Measurements from ENCODE around the gene CLCN2. TPM values are rescaled to one million over a fixed set of nuclear protein-coding genes. Genes with fewer than 3 reads are reported as not detected.

CLCN2 gene
- total and polyA plus RNA-seq, 2 of the 4 experiments (the other 2 are of a cell fraction) = 2.9 to 5.8 TPM

- TF ChIP-seq MAZ (IDR thresholded peaks at IDR 0.05; ENCODE audit: borderline replicate concordance, low read depth, low read length) = no peak
- TF ChIP-seq ELK1 (IDR thresholded peaks at IDR 0.05; ENCODE audit: borderline replicate concordance, low read depth, low read length) = no peak
Observed at GRCh38 chr3:184308744-184309143, 52.7 kb downstream of the CLCN2 start (continued).

- Histone ChIP-seq H3K56ac (ENCODE audit: extremely low read depth, insufficient read depth, low read length) (no peak overlapping the region), H3K9me1 (ENCODE audit: insufficient read depth, low read length) (no peaks in the 10 kb centered on the region; the same call in 1 of the 2 replicates), H4K91ac (ENCODE audit: insufficient read depth, low read depth, low read length) (no peak overlapping the region), H3K9ac (ENCODE audit: low read depth, low read length) (no peak overlapping the region), H3K14ac (replicated peaks; ENCODE audit: low read depth, low read length) (no peak overlapping the region), H3K4me3 (ENCODE audit: insufficient read depth, low read depth, low read length) (no peak overlapping the region), H3K4ac (ENCODE audit: low read depth, low read length) (no peak overlapping the region), H2AK5ac (ENCODE audit: low read depth, low read length) (no peak overlapping the region), H2BK120ac (ENCODE audit: low read depth, low read length) (no peak overlapping the region), H4K20me1 (ENCODE audit: insufficient read depth, low read length) (peaks cover 28% of the 10 kb centered on the region), H2AFZ (replicated peaks; ENCODE audit: low read length, poor library complexity) (no peak overlapping the region), H2AK9ac (replicated peaks; ENCODE audit: low read depth, low read length, poor library complexity) (no peak overlapping the region), H3K23ac (ENCODE audit: low read depth, low read length) (no peak overlapping the region), H3K27ac (ENCODE audit: insufficient read depth, low read length) (no peak overlapping the region), H2BK15ac (ENCODE audit: low read depth, low read length) (no peak overlapping the region), H4K5ac (ENCODE audit: low read depth, low read length) (no peak overlapping the region), H3K36me3 (ENCODE audit: control insufficient read depth, insufficient read depth, low read length) (peaks cover 59% of the 10 kb centered on the region), H3K27me3 (ENCODE audit: control insufficient read depth, insufficient read depth, low read length) (no peaks in the 10 kb centered on the region), H3K79me1 (ENCODE audit: low read depth in 1 of 2, low read length in 2 of 2) (peaks cover 25 to 27% of the 10 kb centered on the region in 2 experiments), H3K9me3 (ENCODE audit: control insufficient read depth, insufficient read depth, low read length) (no peaks in the 10 kb centered on the region), H2BK5ac (ENCODE audit: low read depth, low read length, poor library complexity, severe bottlenecking) (no peak overlapping the region), H3K4me2 (ENCODE audit: low read depth, low read length) (no peak overlapping the region), H3K18ac (ENCODE audit: low read depth, low read length) (no peak overlapping the region), H2BK20ac (ENCODE audit: low read depth, low read length) (no peak overlapping the region), H3K4me1 (ENCODE audit: control insufficient read depth, insufficient read depth, low read length) (no peaks in the 10 kb centered on the region), H4K8ac (ENCODE audit: low read depth in 2 of 2, low read length in 2 of 2) (no peak overlapping the region)
- intact Hi-C loops (cut with micrococcal nuclease) (no loop called here), in situ Hi-C loops (cut with MboI; ENCODE audit: low sequenced_read_pairs) (no loop called here), dilution Hi-C loops (cut with HindIII; ENCODE audit: low sequenced_read_pairs, unreplicated experiment) (no loop called here)
- DNase-seq = no peak
- BruUV-seq (replicated peaks) = no TSS peak
- POLR2A ChIA-PET (ENCODE audit: unreplicated experiment) = no interaction called here
- WGBS, 2 experiments (ENCODE audit: extremely low coverage in 2 of 2, insufficient read length in 1 of 2) = 92% methylated on average over 2 of the region's 9 CpGs; no CpG with 5 or more reads in 1 of the 2 experiments
- CTCF ChIA-PET = no interaction called here
- TF ChIP-seq MAZ (IDR thresholded peaks at IDR 0.05; ENCODE audit: borderline replicate concordance, low read depth, low read length) = no peak
- TF ChIP-seq USF2 (IDR thresholded peaks at IDR 0.05; ENCODE audit: low read depth, low read length) = no peak
- no peak for TF ChIP-seq SMC3 (IDR thresholded peaks at IDR 0.05; ENCODE audit: low read depth, low read length)
- TF ChIP-seq RFX5 (IDR thresholded peaks at IDR 0.05; ENCODE audit: low read depth, low read length) = no peak
- no peak for TF ChIP-seq NFE2L2 (IDR thresholded peaks at IDR 0.05; ENCODE audit: low read depth, low read length)
- no peak for TF ChIP-seq BHLHE40 (IDR thresholded peaks at IDR 0.05; ENCODE audit: low read depth, low read length)
- no peak for TF ChIP-seq MXI1 (IDR thresholded peaks at IDR 0.05; ENCODE audit: borderline replicate concordance, low read depth, low read length)
- no peak for TF ChIP-seq RCOR1 (IDR thresholded peaks at IDR 0.05; ENCODE audit: insufficient replicate concordance, low read length)
- TF ChIP-seq RAD21 (IDR thresholded peaks at IDR 0.05; ENCODE audit: low read length) = no peak
- ATAC-seq (ENCODE audit: low read depth) = no peak
Observed at GRCh38 chr3:184307915-184308314, 53.5 kb downstream of the CLCN2 start.

Data from IMR-90 (cell line).